ENCODE results near the gene ERG. TPM values are rescaled to one million over a fixed set of nuclear protein-coding genes. Genes with fewer than 3 reads are reported as not detected.

The ERG gene
- total RNA-seq, 1 experiment from 2014 or later: not detected

- no peak for DNase-seq
- Mint-ChIP-seq H3K4me1 (ENCODE audit: low read depth, unreplicated experiment) (no peaks in the 10 kb centered on the region), H3K27me3 (ENCODE audit: insufficient read depth, unreplicated experiment) (peaks cover 9% of the 10 kb centered on the region), H3K36me3 (ENCODE audit: insufficient read depth, unreplicated experiment) (no peaks in the 10 kb centered on the region), H3K27ac (ENCODE audit: unreplicated experiment) (no peak overlapping the region), H3K4me3 (ENCODE audit: unreplicated experiment) (no peak overlapping the region), H3K9me3 (ENCODE audit: unreplicated experiment) (no peaks in the 10 kb centered on the region)
- intact Hi-C loops (cut with micrococcal nuclease; ENCODE audit: unreplicated experiment): no loop called here
- Histone ChIP-seq H3K9me3 (no peaks in the 10 kb centered on the region), H3K27me3 (replicated peaks; ENCODE audit: control insufficient read depth, insufficient read depth, low read length) (no peaks in the 10 kb centered on the region), H3K36me3 (ENCODE audit: control insufficient read depth, insufficient read depth, low read length) (no peaks in the 10 kb centered on the region), H3K4me1 (no peaks in the 10 kb centered on the region), H3K4me3 (ENCODE audit: low read depth, low read length) (no peak overlapping the region)
- no TSS peak for BruUV-seq (replicated peaks)
- no peak for TF ChIP-seq CTCF (IDR thresholded peaks at IDR 0.05; ENCODE audit: insufficient read depth in 1 of 2, low read depth in 1 of 2, low read length in 1 of 2, severe bottlenecking in 1 of 2, unreplicated experiment in 1 of 2)
- ChIA-PET CTCF (no interaction called here), POLR2A (no interaction called here)
Observed at GRCh38 chr21:38454161-38454560, 44.1 kb downstream of the ERG start.

DNA sequence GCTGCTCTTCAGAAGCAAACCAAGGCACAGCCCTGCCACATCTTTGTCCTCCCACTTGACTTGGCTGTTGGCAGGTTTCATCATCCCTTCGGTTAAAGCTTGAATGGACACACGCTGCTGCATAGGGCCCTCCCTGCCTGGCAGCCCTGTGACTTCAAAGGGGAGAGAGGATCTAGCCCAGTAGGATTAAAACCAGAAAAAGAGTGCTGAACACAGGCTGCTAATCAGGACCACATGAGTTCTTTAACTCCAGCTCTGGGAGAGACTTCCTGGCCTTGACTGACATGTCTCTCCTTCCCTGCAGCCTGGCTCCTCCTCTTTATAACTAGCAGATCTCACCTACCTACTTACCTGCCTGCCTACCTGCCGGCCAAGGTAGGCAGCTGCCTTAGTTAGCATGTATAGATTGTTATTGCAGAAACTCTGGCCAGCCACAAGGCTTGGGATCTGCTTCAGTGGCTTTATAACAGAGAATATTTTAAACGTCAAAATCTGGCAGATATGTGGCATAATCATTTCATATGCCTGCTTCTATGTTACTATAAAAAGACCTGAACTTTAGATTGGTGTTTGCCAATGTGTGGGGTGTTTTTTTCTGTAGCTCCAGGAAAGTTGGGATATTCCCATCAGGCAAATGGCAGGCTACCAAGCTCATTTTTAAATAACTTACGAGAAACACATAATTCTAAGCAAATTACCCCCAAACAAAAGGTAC, 49.4 kb downstream of the ERG start:
- no peak overlapping the region for H3K4me3 Mint-ChIP-seq (ENCODE audit: unreplicated experiment)
- no peaks in the 10 kb centered on the region for H3K4me1 ChIP-seq
- H3K27me3 Mint-ChIP-seq (ENCODE audit: insufficient read depth, unreplicated experiment): peaks cover 12% of the 10 kb centered on the region
- no peaks in the 10 kb centered on the region; the same call in 1 of the 2 replicates for H3K27me3 ChIP-seq (replicated peaks; ENCODE audit: control insufficient read depth, insufficient read depth, low read length)
- no peaks in the 10 kb centered on the region for H3K9me3 ChIP-seq
- intact Hi-C loops (cut with micrococcal nuclease; ENCODE audit: unreplicated experiment): no loop called here
- no peak overlapping the region for H3K27ac Mint-ChIP-seq (ENCODE audit: unreplicated experiment)
- CTCF ChIA-PET: no interaction called here
- no peak for DNase-seq
- BruUV-seq (replicated peaks): no TSS peak
- no peaks in the 10 kb centered on the region for H3K36me3 Mint-ChIP-seq (ENCODE audit: insufficient read depth, unreplicated experiment)
- no peak for TF ChIP-seq CTCF (IDR thresholded peaks at IDR 0.05; ENCODE audit: insufficient read depth in 1 of 2, low read depth in 1 of 2, low read length in 1 of 2, severe bottlenecking in 1 of 2, unreplicated experiment in 1 of 2)
- POLR2A ChIA-PET: no interaction called here
- H3K4me3 ChIP-seq (ENCODE audit: low read depth, low read length): no peak overlapping the region
- H3K36me3 ChIP-seq (ENCODE audit: control insufficient read depth, insufficient read depth, low read length): no peaks in the 10 kb centered on the region
- no peaks in the 10 kb centered on the region for H3K4me1 Mint-ChIP-seq (ENCODE audit: low read depth, unreplicated experiment)
- no peaks in the 10 kb centered on the region for H3K9me3 Mint-ChIP-seq (ENCODE audit: unreplicated experiment)

DNA sequence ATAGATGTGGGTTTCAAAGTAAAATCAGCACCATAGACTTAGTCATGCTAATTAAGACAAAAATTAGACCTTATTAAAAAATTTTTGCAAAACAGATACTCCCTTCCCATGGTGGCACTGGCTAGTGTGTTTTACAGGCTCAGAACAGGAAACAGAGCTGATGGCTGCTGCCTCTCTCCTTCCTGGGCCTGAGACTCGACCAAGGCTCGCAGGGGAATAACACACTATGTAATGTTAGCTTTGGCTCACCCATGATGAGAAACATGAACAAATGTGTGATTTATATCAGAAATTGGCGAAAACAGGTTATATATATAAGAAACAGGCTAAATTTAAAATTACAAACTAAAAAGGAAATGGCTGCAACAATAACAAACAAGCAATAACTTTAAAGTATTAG, 50.7 kb downstream of the ERG start:
- TF ChIP-seq CTCF (IDR thresholded peaks at IDR 0.05; ENCODE audit: insufficient read depth in 1 of 2, low read depth in 1 of 2, low read length in 1 of 2, severe bottlenecking in 1 of 2, unreplicated experiment in 1 of 2): no peak
- no peaks in the 10 kb centered on the region for H3K4me1 Mint-ChIP-seq (ENCODE audit: low read depth, unreplicated experiment)
- POLR2A ChIA-PET: no interaction called here
- no peak for DNase-seq
- BruUV-seq (replicated peaks): no TSS peak
- no peak overlapping the region for H3K4me3 ChIP-seq (ENCODE audit: low read depth, low read length)
- H3K4me1 ChIP-seq: no peaks in the 10 kb centered on the region
- H3K27me3 Mint-ChIP-seq (ENCODE audit: insufficient read depth, unreplicated experiment): peaks cover 14% of the 10 kb centered on the region
- H3K9me3 ChIP-seq: no peaks in the 10 kb centered on the region
- no peaks in the 10 kb centered on the region for H3K9me3 Mint-ChIP-seq (ENCODE audit: unreplicated experiment)
- no peak overlapping the region for H3K4me3 Mint-ChIP-seq (ENCODE audit: unreplicated experiment)
- intact Hi-C loops (cut with micrococcal nuclease; ENCODE audit: unreplicated experiment): no loop called here
- H3K27me3 ChIP-seq (replicated peaks; ENCODE audit: control insufficient read depth, insufficient read depth, low read length): no peaks in the 10 kb centered on the region; the same call in 1 of the 2 replicates
- CTCF ChIA-PET: no interaction called here
- no peak overlapping the region for H3K27ac Mint-ChIP-seq (ENCODE audit: unreplicated experiment)
- no peaks in the 10 kb centered on the region for H3K36me3 ChIP-seq (ENCODE audit: control insufficient read depth, insufficient read depth, low read length)
- H3K36me3 Mint-ChIP-seq (ENCODE audit: insufficient read depth, unreplicated experiment): no peaks in the 10 kb centered on the region
